ENCODE results near the gene KLF13. TPM values are rescaled to one million over a fixed set of nuclear protein-coding genes. Genes with fewer than 3 reads are reported as not detected.

The KLF13 gene
- total and polyA plus RNA-seq, 2 donors (not counting 1 experiment from before 2014, with no cell fraction given) = 39.6 to 42.9 TPM

GRCh38 chr15:31379577-31379976 is 52.9 kb downstream of the KLF13 start:
- TF ChIP-seq EZH2 (IDR thresholded peaks at IDR 0.05; ENCODE audit: low read length, missing control alignments) = no peak
- TF ChIP-seq CTCF (conservative IDR thresholded peaks at IDR 0.05 in 1 of 2, IDR thresholded peaks at IDR 0.05 in 1 of 2; ENCODE audit: low read depth in 1 of 2, low read length in 2 of 2) = no peak
- no peak overlapping the region for H3K27ac ChIP-seq (ENCODE audit: insufficient read depth, low read length)

GRCh38 chr15:31381801-31382712 is 55.4 kb downstream of the KLF13 start:
- H3K4me2 ChIP-seq (ENCODE audit: extremely low read depth, insufficient read depth, low read length) = no peak overlapping the region
- no peak overlapping the region for H3K9ac ChIP-seq (ENCODE audit: insufficient read depth, low read length)
- H3K27ac ChIP-seq (ENCODE audit: insufficient read depth, low read length) = no peak overlapping the region
- no peaks in the 10 kb centered on the region for H4K20me1 ChIP-seq (ENCODE audit: control insufficient read depth, extremely low read depth, insufficient read depth, low read length)
- H2AFZ ChIP-seq (ENCODE audit: low read length) = no peak overlapping the region
- TF ChIP-seq EZH2 (IDR thresholded peaks at IDR 0.05; ENCODE audit: low read length, missing control alignments) (no peak), CTCF (conservative IDR thresholded peaks at IDR 0.05 in 1 of 2, IDR thresholded peaks at IDR 0.05 in 1 of 2; ENCODE audit: low read depth in 1 of 2, low read length in 2 of 2) (no peak)
- DNase-seq (ENCODE audit: low read depth in 2 of 2) = no peak
- H3K4me3 ChIP-seq (replicated peaks in 1 of 4; ENCODE audit: control extremely low read depth in 1 of 4, insufficient read depth in 1 of 4, low read depth in 3 of 4, low read length in 4 of 4) = no peak overlapping the region
- H3K9me3 ChIP-seq (ENCODE audit: control insufficient read depth, insufficient read depth, low read depth, low read length) = no peaks in the 10 kb centered on the region
- peaks cover 2% of the 10 kb centered on the region for H3K36me3 ChIP-seq (ENCODE audit: control insufficient read depth, insufficient read depth, low read length)
- no peaks in the 10 kb centered on the region for H3K79me2 ChIP-seq (ENCODE audit: control insufficient read depth, insufficient read depth, low read length)
- H3K4me1 ChIP-seq (ENCODE audit: control insufficient read depth, extremely low read depth, insufficient read depth, low read length) = no peaks in the 10 kb centered on the region
- no peaks in the 10 kb centered on the region for H3K27me3 ChIP-seq (ENCODE audit: control insufficient read depth, insufficient read depth, low read length)

More at GRCh38 chr15:31379577-31379976, 52.9 kb downstream of the KLF13 start:
- H3K27me3 ChIP-seq (ENCODE audit: control insufficient read depth, insufficient read depth, low read length) = no peaks in the 10 kb centered on the region
- H4K20me1 ChIP-seq (ENCODE audit: control insufficient read depth, extremely low read depth, insufficient read depth, low read length) = no peaks in the 10 kb centered on the region
- H2AFZ ChIP-seq (ENCODE audit: low read length) = no peak overlapping the region
- no peaks in the 10 kb centered on the region for H3K79me2 ChIP-seq (ENCODE audit: control insufficient read depth, insufficient read depth, low read length)
- no peak overlapping the region for H3K4me3 ChIP-seq (replicated peaks in 1 of 4; ENCODE audit: control extremely low read depth in 1 of 4, insufficient read depth in 1 of 4, low read depth in 3 of 4, low read length in 4 of 4)
- H3K9me3 ChIP-seq (ENCODE audit: control insufficient read depth, insufficient read depth, low read depth, low read length) = no peaks in the 10 kb centered on the region
- no peak overlapping the region for H3K9ac ChIP-seq (ENCODE audit: insufficient read depth, low read length)
- peaks cover 2% of the 10 kb centered on the region for H3K36me3 ChIP-seq (ENCODE audit: control insufficient read depth, insufficient read depth, low read length)
- DNase-seq (ENCODE audit: low read depth in 2 of 2) = no peak
- no peak overlapping the region for H3K4me2 ChIP-seq (ENCODE audit: extremely low read depth, insufficient read depth, low read length)
- no peaks in the 10 kb centered on the region for H3K4me1 ChIP-seq (ENCODE audit: control insufficient read depth, extremely low read depth, insufficient read depth, low read length)

GRCh38 chr15:31382713-31383045 is 56.0 kb downstream of the KLF13 start:
- no peaks in the 10 kb centered on the region for H3K9me3 ChIP-seq (ENCODE audit: control insufficient read depth, insufficient read depth, low read depth, low read length)
- no peak overlapping the region for H3K27ac ChIP-seq (ENCODE audit: insufficient read depth, low read length)
- H3K4me3 ChIP-seq (replicated peaks in 1 of 4; ENCODE audit: control extremely low read depth in 1 of 4, insufficient read depth in 1 of 4, low read depth in 3 of 4, low read length in 4 of 4) = no peak overlapping the region
- H3K79me2 ChIP-seq (ENCODE audit: control insufficient read depth, insufficient read depth, low read length) = no peaks in the 10 kb centered on the region
- H2AFZ ChIP-seq (ENCODE audit: low read length) = no peak overlapping the region
- TF ChIP-seq CTCF (conservative IDR thresholded peaks at IDR 0.05 in 1 of 2, IDR thresholded peaks at IDR 0.05 in 1 of 2; ENCODE audit: low read depth in 1 of 2, low read length in 2 of 2) = no peak
- TF ChIP-seq EZH2 (IDR thresholded peaks at IDR 0.05; ENCODE audit: low read length, missing control alignments) = no peak
- H4K20me1 ChIP-seq (ENCODE audit: control insufficient read depth, extremely low read depth, insufficient read depth, low read length) = no peaks in the 10 kb centered on the region
- H3K4me2 ChIP-seq (ENCODE audit: extremely low read depth, insufficient read depth, low read length) = no peak overlapping the region
- H3K27me3 ChIP-seq (ENCODE audit: control insufficient read depth, insufficient read depth, low read length) = no peaks in the 10 kb centered on the region
- H3K9ac ChIP-seq (ENCODE audit: insufficient read depth, low read length) = no peak overlapping the region
- H3K36me3 ChIP-seq (ENCODE audit: control insufficient read depth, insufficient read depth, low read length) = no peaks in the 10 kb centered on the region
- H3K4me1 ChIP-seq (ENCODE audit: control insufficient read depth, extremely low read depth, insufficient read depth, low read length) = peaks cover 1% of the 10 kb centered on the region
- no peak for DNase-seq (ENCODE audit: low read depth in 2 of 2)
